KMS-11 (cell line): ENCODE data around the gene VSIR.

Experiments
- H2AFZ ChIP-seq: fragments of 200-600 bp; sonication (generic); 2 replicates; pipeline ENCODE4 v1.6.1; 2016; ENCODE audit warnings: antibody characterized with exemption, mixed run types, low read depth
- H3K27ac ChIP-seq: fragments of 200-600 bp; sonication (generic); 2 replicates; pipeline ENCODE4 v1.6.1; 2016; ENCODE audit warnings: mild to moderate bottlenecking, mixed run types
- H3K27me3 ChIP-seq: fragments of 200-600 bp; sonication (generic); 2 replicates; pipeline ENCODE4 v1.6.1; 2017; ENCODE audit warnings: mild to moderate bottlenecking, low read depth, mixed run types, moderate library complexity; ENCODE audit not compliant: insufficient read depth
- H3K36me3 ChIP-seq: fragments of 200-600 bp; sonication (generic); 2 replicates; pipeline ENCODE4 v1.6.1; 2017; ENCODE audit warnings: mild to moderate bottlenecking, mixed run types; ENCODE audit not compliant: insufficient read depth
- H3K4me1 ChIP-seq: fragments of 200-600 bp; sonication (generic); 2 replicates; pipeline ENCODE4 v1.6.1; 2016; ENCODE audit warnings: mild to moderate bottlenecking, low read depth, mixed run types; ENCODE audit not compliant: poor library complexity, severe bottlenecking
- H3K4me2 ChIP-seq: fragments of 200-600 bp; sonication (generic); 2 replicates; pipeline ENCODE4 v1.7.0; 2016; ENCODE audit warnings: mild to moderate bottlenecking, mixed run types
- H3K4me3 ChIP-seq: fragments of 200-600 bp; sonication (generic); IDR thresholded peaks from 2 replicates; pipeline ENCODE4 v1.6.1; 2017; ENCODE audit warnings: low read depth, low read length, mixed read lengths; ENCODE audit not compliant: insufficient read depth
- H3K79me2 ChIP-seq: fragments of 200-600 bp; sonication (generic); 2 replicates; pipeline ENCODE4 v1.6.1; 2016; ENCODE audit warnings: low read depth, mixed run types; ENCODE audit not compliant: insufficient read depth
- H3K9ac ChIP-seq: fragments of 200-600 bp; sonication (generic); 2 replicates; pipeline ENCODE4 v1.6.1; 2016; ENCODE audit warnings: mild to moderate bottlenecking, mixed run types
- H4K20me1 ChIP-seq: fragments of 200-600 bp; sonication (generic); 2 replicates; pipeline ENCODE4 v1.6.1; 2016; ENCODE audit warnings: mild to moderate bottlenecking, mixed run types; ENCODE audit not compliant: insufficient read depth
- CTCF ChIP-seq: fragments of 200-600 bp; sonication (generic); conservative IDR thresholded peaks from 2 replicates; pipeline ENCODE4 v1.6.1; 2017; ENCODE audit warnings: low read depth, mild to moderate bottlenecking, antibody characterized with exemption, low read length, moderate library complexity, mixed read lengths

The VSIR gene

GRCh38 chr10:71725249-71725648 is 48.1 kb downstream of the VSIR start:
- TF ChIP-seq CTCF, result no peak
- H4K20me1 ChIP-seq, result no peaks in the 10 kb centered on the region
- no peaks in the 10 kb centered on the region for H3K36me3 ChIP-seq
- no peak overlapping the region for H2AFZ ChIP-seq
- no peak overlapping the region for H3K4me3 ChIP-seq
- H3K4me1 ChIP-seq, result peaks cover 19% of the 10 kb centered on the region
- H3K27me3 ChIP-seq, result peaks cover 17% of the 10 kb centered on the region; the same call in 1 of the 2 replicates
- H3K79me2 ChIP-seq, result no peaks in the 10 kb centered on the region
- H3K9ac ChIP-seq, result no peak overlapping the region
- H3K4me2 ChIP-seq, result no peak overlapping the region
- no peak overlapping the region for H3K27ac ChIP-seq

- Histone ChIP-seq H3K27me3 (peaks cover 17% of the 10 kb centered on the region; the same call in 1 of the 2 replicates), H3K4me2 (no peak overlapping the region), H3K36me3 (no peaks in the 10 kb centered on the region), H2AFZ (no peak overlapping the region), H3K27ac (no peak overlapping the region), H3K79me2 (no peaks in the 10 kb centered on the region), H3K4me1 (peaks cover 19% of the 10 kb centered on the region), H3K9ac (no peak overlapping the region), H4K20me1 (no peaks in the 10 kb centered on the region), H3K4me3 (no peak overlapping the region)
- TF ChIP-seq CTCF, result no peak
Observed at GRCh38 chr10:71724539-71724938, 48.8 kb downstream of the VSIR start.

DNA sequence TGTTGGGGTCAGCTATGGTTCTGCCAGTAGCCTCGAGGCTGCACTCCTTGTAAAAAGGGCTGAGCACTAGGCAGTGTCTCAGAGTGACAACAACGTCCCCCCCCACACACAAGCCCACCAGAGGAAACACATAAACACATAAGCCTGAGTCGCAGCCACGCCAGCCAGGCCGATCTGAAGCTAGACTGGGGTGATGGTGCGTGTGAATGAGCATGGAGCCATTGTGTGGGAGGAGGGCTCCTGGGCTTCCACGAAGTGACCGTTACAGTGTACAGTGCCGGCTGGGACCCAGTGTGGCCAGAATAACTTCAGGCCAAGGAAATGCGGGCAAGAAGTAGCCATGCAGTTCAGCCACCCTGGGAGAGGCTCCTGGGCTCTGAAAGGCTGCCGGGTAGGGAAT is 50.0 kb downstream of the VSIR start:
- Histone ChIP-seq H3K9ac (no peak overlapping the region), H3K4me1 (peaks cover 14% of the 10 kb centered on the region), H3K36me3 (no peaks in the 10 kb centered on the region), H4K20me1 (no peaks in the 10 kb centered on the region), H3K27ac (no peak overlapping the region), H3K27me3 (peaks cover 23% of the 10 kb centered on the region; the same call in 1 of the 2 replicates), H3K4me2 (no peak overlapping the region), H3K79me2 (no peaks in the 10 kb centered on the region), H2AFZ (no peak overlapping the region), H3K4me3 (no peak overlapping the region)
- no peak for TF ChIP-seq CTCF

GRCh38 chr10:71722849-71723248 is 50.5 kb downstream of the VSIR start:
- no peak overlapping the region for H3K4me2 ChIP-seq
- TF ChIP-seq CTCF, result no peak

DNA sequence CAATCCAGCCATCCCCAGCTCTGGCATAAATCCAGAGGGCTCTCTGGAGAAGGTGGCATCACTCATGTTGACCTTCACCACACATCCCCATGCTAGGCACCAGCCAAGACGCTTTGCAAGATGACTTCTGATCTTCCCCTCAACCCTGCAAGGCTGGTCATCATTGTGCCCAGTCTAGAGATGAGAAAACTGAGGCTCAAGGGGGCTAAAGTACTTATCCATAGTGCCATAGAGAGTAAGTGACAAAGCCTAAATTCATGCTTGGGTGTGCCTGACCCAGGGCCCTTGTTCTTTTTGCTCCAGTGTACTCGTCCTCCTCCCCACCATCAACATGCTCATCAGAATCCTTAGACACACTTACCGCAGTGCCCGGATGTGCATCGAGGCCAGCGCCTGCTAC is 52.0 kb downstream of the VSIR start:
- no peak for TF ChIP-seq CTCF
- H3K27me3 ChIP-seq, result peaks cover 23% of the 10 kb centered on the region; the same call in 1 of the 2 replicates
- no peak overlapping the region for H3K27ac ChIP-seq
- no peak overlapping the region for H3K4me2 ChIP-seq
- H2AFZ ChIP-seq, result no peak overlapping the region
- H4K20me1 ChIP-seq, result no peaks in the 10 kb centered on the region
- no peak overlapping the region for H3K9ac ChIP-seq
- no peaks in the 10 kb centered on the region for H3K4me1 ChIP-seq
- H3K4me3 ChIP-seq, result no peak overlapping the region
- H3K79me2 ChIP-seq, result no peaks in the 10 kb centered on the region
- H3K36me3 ChIP-seq, result no peaks in the 10 kb centered on the region

More at GRCh38 chr10:71722849-71723248, 50.5 kb downstream of the VSIR start:
- Histone ChIP-seq H3K36me3 (no peaks in the 10 kb centered on the region), H4K20me1 (no peaks in the 10 kb centered on the region), H3K4me1 (peaks cover 9% of the 10 kb centered on the region), H3K4me3 (no peak overlapping the region), H3K9ac (no peak overlapping the region), H3K27me3 (peaks cover 23% of the 10 kb centered on the region; the same call in 1 of the 2 replicates), H2AFZ (no peak overlapping the region), H3K27ac (no peak overlapping the region), H3K79me2 (no peaks in the 10 kb centered on the region)
